GM19328 (cell line): Measurements from ENCODE around the gene YPEL4.

Experiments
- ATAC-seq: cut with Tn5 transposase; IDR thresholded peaks from one replicate; pipeline ENCODE4 v1.9.1; 2021; ENCODE audit warnings: mild to moderate bottlenecking, moderate library complexity; ENCODE audit not compliant: unreplicated experiment

Gene YPEL4

GRCh38 chr11:57634311-57634710 is 15.4 kb downstream of the YPEL4 start:
- no peak for ATAC-seq

GRCh38 chr11:57633394-57634070 is 16.2 kb downstream of the YPEL4 start:
- ATAC-seq, result no peak

- ATAC-seq, result no peak
These were observed 17.6 kb downstream of the YPEL4 start for GRCh38 chr11:57632116-57632515.

GRCh38 chr11:57630171-57630570 is 19.5 kb downstream of the YPEL4 start:
- no peak for ATAC-seq

GRCh38 chr11:57626895-57627294 is 22.8 kb downstream of the YPEL4 start:
- no peak for ATAC-seq

- ATAC-seq, result no peak
These were observed 24.8 kb downstream of the YPEL4 start for GRCh38 chr11:57624864-57625263.

- no peak for ATAC-seq
These were observed 27.4 kb downstream of the YPEL4 start for GRCh38 chr11:57622263-57622662.

GRCh38 chr11:57620467-57620866 is 29.2 kb downstream of the YPEL4 start:
- no peak for ATAC-seq

GRCh38 chr11:57619331-57619730 is 30.4 kb downstream of the YPEL4 start:
- no peak for ATAC-seq

- ATAC-seq, result no peak
These were observed 31.3 kb downstream of the YPEL4 start for GRCh38 chr11:57618438-57618837.

GRCh38 chr11:57616595-57616994 is 33.1 kb downstream of the YPEL4 start:
- ATAC-seq, result no peak

GRCh38 chr11:57615308-57615707 is 34.4 kb downstream of the YPEL4 start:
- no peak for ATAC-seq

GRCh38 chr11:57614234-57614772 is 35.4 kb downstream of the YPEL4 start:
- no peak for ATAC-seq

GRCh38 chr11:57610170-57610569 is 39.5 kb downstream of the YPEL4 start:
- no peak for ATAC-seq

GRCh38 chr11:57605028-57605420 is 44.7 kb downstream of the YPEL4 start:
- no peak for ATAC-seq

- ATAC-seq, result no peak
These were observed 45.2 kb downstream of the YPEL4 start for GRCh38 chr11:57604296-57605027.

- ATAC-seq, result no peak
These were observed 48.4 kb downstream of the YPEL4 start for GRCh38 chr11:57601297-57601696.

GRCh38 chr11:57599381-57599780 is 50.3 kb downstream of the YPEL4 start:
- ATAC-seq, result no peak

GRCh38 chr11:57598831-57599155 is 50.9 kb downstream of the YPEL4 start:
- ATAC-seq, result no peak

- no peak for ATAC-seq
These were observed 51.5 kb downstream of the YPEL4 start for GRCh38 chr11:57597916-57598830.

GRCh38 chr11:57597461-57597915 is 52.2 kb downstream of the YPEL4 start, which contains the start of gene SERPING1:
TSS of gene SERPING1 (plus strand) at chr11:57597685. CDS start at chr11:57598271, 586 bp downstream.
- ATAC-seq, result no peak
